GM23338 (cell line): ENCODE results near the gene AGPAT3. TPM values are rescaled to one million over a fixed set of nuclear protein-coding genes. Genes with fewer than 3 reads are reported as not detected.

Experiments
- CREB1 ChIP-seq: fragments of 250-450 bp; sonication (Bioruptor Pico); IDR thresholded peaks from 2 replicates; pipeline ENCODE4 v1.5.0; 2020; ENCODE audit warnings: low read depth, mild to moderate bottlenecking, moderate library complexity
- EZH2phosphoT487 ChIP-seq: fragments of 200-600 bp; sonication (generic); IDR thresholded peaks from one replicate; pipeline ENCODE4 v1.8.1; 2018; ENCODE audit warnings: antibody characterized with exemption; ENCODE audit not compliant: unreplicated experiment
- JUNB ChIP-seq: IDR thresholded peaks from one replicate; pipeline ENCODE4 v1.6.1; 2016; ENCODE audit warnings: antibody characterized with exemption; ENCODE audit not compliant: unreplicated experiment
- NANOG ChIP-seq: IDR thresholded peaks from 2 replicates; pipeline ENCODE4 v1.6.1; 2016; ENCODE audit warnings: antibody characterized with exemption, borderline replicate concordance
- REST ChIP-seq: IDR thresholded peaks from one replicate; pipeline ENCODE4 v1.6.1; 2018; ENCODE audit warnings: antibody characterized with exemption; ENCODE audit not compliant: unreplicated experiment
- STAT1 ChIP-seq: IDR thresholded peaks from one replicate; pipeline ENCODE4 v1.6.1; 2016; ENCODE audit warnings: antibody characterized with exemption; ENCODE audit not compliant: unreplicated experiment
- ZNF114 ChIP-seq: fragments of 250-450 bp; sonication (Bioruptor Pico); IDR thresholded peaks from 2 replicates; pipeline ENCODE4 v1.5.0; 2020; ENCODE audit warnings: mild to moderate bottlenecking, moderate library complexity
- ZNF462 ChIP-seq: fragments of 250-450 bp; sonication (Bioruptor Pico); IDR thresholded peaks from 2 replicates; pipeline ENCODE4 v1.5.0; 2020; ENCODE audit warnings: mild to moderate bottlenecking, moderate library complexity
- polyA plus RNA-seq: library from polyadenylated mRNA; unstranded; fragments of >200 nt; fragmentation: Nextera tagmentation; extraction: Ambion mirVana; gene quantifications from 2 replicates; pipeline ENCODE4 v1.2.1, GENCODE V29; 2016
- total RNA-seq: library from RNA; depleted of rRNA; stranded (reverse); fragments of >200 nt; shearing (Covaris generic); gene quantifications from 2 replicates; pipeline ENCODE4 v1.2.3, GENCODE V29; 2014

AGPAT3 gene
- total and polyA plus RNA-seq, 2 experiments from 2014 or later = 2.1 to 6.1 TPM

- no peak for TF ChIP-seq ZNF462 (CRISPR knock-in tag)
- no peak for TF ChIP-seq EZH2phosphoT487
- TF ChIP-seq REST = no peak
- no peak for TF ChIP-seq CREB1 (CRISPR knock-in tag)
- no peak for TF ChIP-seq ZNF114 (CRISPR knock-in tag)
- no peak for TF ChIP-seq STAT1
- TF ChIP-seq JUNB = no peak
- no peak for TF ChIP-seq NANOG
Measured at GRCh38 chr21:43935711-43936110, 70.7 kb downstream of the AGPAT3 start (continued).
